Neutrophil (primary cell): ENCODE measurements around the gene FBXL17.

Source experiments
- H3K27ac ChIP-seq: fragments of 200-600 bp; sonication (generic); 2 replicates; pipeline ENCODE4 v1.5.1; 2016; ENCODE audit warnings: mild to moderate bottlenecking, moderate library complexity
- H3K27me3 ChIP-seq: fragments of 200-600 bp; sonication (generic); 2 replicates; pipeline ENCODE4 v1.6.0; 2016; ENCODE audit warnings: mild to moderate bottlenecking
- H3K36me3 ChIP-seq: fragments of 200-600 bp; sonication (generic); 2 replicates; pipeline ENCODE4 v1.5.1; 2017
- H3K4me1 ChIP-seq, 2 experiments: fragments of 200-600 bp in 1 of 2; sonication (generic) in 1 of 2; 1 replicate in 1 of 2; 2 replicates in 1 of 2; pipeline versions ENCODE4 v1.5.1 to v1.6.1; 2013 to 2016; ENCODE audit warnings: low read depth in 1 of 2, low read length in 1 of 2, mild to moderate bottlenecking in 1 of 2, moderate library complexity in 1 of 2; ENCODE audit not compliant: control insufficient read depth in 1 of 2, insufficient read depth in 1 of 2
- H3K4me3 ChIP-seq, 2 experiments: fragments of 200-600 bp in 1 of 2; sonication (generic) in 1 of 2; 1 replicate in 1 of 2; 2 replicates in 1 of 2; pipeline ENCODE4 v1.5.1; 2013 to 2016; ENCODE audit warnings: low read depth in 1 of 2, low read length in 1 of 2, mild to moderate bottlenecking in 1 of 2, moderate library complexity in 1 of 2
- H3K9me3 ChIP-seq: fragments of 200-600 bp; sonication (generic); 2 replicates; pipeline ENCODE4 v1.5.1; 2016
- TF ChIP-seq, protein P1 (sequence below): fragments of 200-600 bp; sonication (generic); IDR thresholded peaks from 2 replicates; pipeline ENCODE4 v1.5.1; 2016; ENCODE audit warnings: antibody characterized with exemption

Gene FBXL17

DNA sequence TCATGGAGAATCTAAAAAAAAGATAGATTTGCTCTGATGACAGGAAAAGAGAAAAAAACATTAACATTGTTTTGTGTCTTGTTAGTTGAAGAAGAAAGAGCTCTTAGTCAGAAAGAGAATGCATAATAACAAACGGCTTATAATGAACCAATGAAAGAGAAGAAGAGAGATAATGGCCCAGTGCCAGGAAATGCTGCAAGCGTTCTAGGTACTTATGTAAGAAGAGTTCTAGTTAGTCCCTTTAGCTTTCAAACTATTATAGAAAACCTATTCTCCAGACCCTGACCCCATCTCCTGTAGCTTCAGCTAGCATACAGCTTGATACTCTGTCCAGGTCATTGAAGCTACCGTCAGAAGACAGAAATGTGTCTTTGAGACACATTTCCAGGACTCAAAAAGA lies 70.2 kb downstream of the FBXL17 start:
- no peak overlapping the region for H3K27ac ChIP-seq

GRCh38 chr5:108303611-108304010 lies 78.3 kb downstream of the FBXL17 start:
- H3K4me3 ChIP-seq = no peak overlapping the region
- no peaks in the 10 kb centered on the region for H3K4me1 ChIP-seq
- no peaks in the 10 kb centered on the region for H3K9me3 ChIP-seq
- H3K27ac ChIP-seq = no peak overlapping the region
- no peaks in the 10 kb centered on the region for H3K27me3 ChIP-seq
- TF ChIP-seq, protein P1, sequence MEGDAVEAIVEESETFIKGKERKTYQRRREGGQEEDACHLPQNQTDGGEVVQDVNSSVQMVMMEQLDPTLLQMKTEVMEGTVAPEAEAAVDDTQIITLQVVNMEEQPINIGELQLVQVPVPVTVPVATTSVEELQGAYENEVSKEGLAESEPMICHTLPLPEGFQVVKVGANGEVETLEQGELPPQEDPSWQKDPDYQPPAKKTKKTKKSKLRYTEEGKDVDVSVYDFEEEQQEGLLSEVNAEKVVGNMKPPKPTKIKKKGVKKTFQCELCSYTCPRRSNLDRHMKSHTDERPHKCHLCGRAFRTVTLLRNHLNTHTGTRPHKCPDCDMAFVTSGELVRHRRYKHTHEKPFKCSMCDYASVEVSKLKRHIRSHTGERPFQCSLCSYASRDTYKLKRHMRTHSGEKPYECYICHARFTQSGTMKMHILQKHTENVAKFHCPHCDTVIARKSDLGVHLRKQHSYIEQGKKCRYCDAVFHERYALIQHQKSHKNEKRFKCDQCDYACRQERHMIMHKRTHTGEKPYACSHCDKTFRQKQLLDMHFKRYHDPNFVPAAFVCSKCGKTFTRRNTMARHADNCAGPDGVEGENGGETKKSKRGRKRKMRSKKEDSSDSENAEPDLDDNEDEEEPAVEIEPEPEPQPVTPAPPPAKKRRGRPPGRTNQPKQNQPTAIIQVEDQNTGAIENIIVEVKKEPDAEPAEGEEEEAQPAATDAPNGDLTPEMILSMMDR = no peak
- H3K36me3 ChIP-seq = no peaks in the 10 kb centered on the region

More for the DNA sequence above, 70.2 kb downstream of the FBXL17 start:
- Histone ChIP-seq H3K9me3 (no peaks in the 10 kb centered on the region), H3K27me3 (no peaks in the 10 kb centered on the region), H3K4me3 (no peak overlapping the region), H3K36me3 (no peaks in the 10 kb centered on the region), H3K4me1 (peaks cover 0 to 5% of the 10 kb centered on the region in 2 experiments)
- TF ChIP-seq, protein P1 = no peak

- H3K4me3 ChIP-seq = no peak overlapping the region
- H3K36me3 ChIP-seq = no peaks in the 10 kb centered on the region
- H3K4me1 ChIP-seq = no peaks in the 10 kb centered on the region
- H3K27ac ChIP-seq = no peak overlapping the region
- H3K27me3 ChIP-seq = no peaks in the 10 kb centered on the region
- TF ChIP-seq, protein P1 = no peak
- no peaks in the 10 kb centered on the region for H3K9me3 ChIP-seq
Observed at GRCh38 chr5:108303086-108303485, 78.8 kb downstream of the FBXL17 start.

DNA sequence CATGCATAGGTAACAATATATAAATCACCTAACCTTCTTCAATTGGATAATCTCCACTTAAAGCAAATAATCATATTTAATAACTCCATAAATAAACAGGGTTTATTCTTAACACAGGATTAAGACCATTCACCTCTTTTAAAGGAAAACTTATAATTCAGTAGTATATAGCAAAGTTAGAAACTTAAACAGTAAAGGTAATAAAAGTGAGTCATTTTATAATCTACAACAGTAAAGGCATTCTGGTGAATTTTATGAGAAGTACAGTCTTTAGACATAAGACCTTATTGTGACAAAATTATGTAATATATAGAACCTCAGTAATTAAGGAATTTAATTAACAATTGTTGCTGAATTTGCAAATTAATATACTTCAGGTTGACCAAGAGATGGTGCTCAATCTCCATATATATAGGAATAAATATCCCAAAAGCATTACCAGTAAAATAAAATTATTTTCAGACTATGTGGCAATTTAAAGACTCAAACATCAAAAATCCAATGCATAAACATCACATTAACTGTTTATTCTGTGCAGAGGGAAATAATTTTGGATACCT lies 84.8 kb downstream of the FBXL17 start:
- no peak overlapping the region for H3K27ac ChIP-seq
- TF ChIP-seq, protein P1 = no peak
- H3K36me3 ChIP-seq = no peaks in the 10 kb centered on the region
- H3K9me3 ChIP-seq = no peaks in the 10 kb centered on the region
- H3K4me1 ChIP-seq = no peaks in the 10 kb centered on the region
- H3K27me3 ChIP-seq = no peaks in the 10 kb centered on the region
- H3K4me3 ChIP-seq = no peak overlapping the region

- no peak overlapping the region for H3K4me3 ChIP-seq
- no peak overlapping the region for H3K27ac ChIP-seq
- no peaks in the 10 kb centered on the region for H3K27me3 ChIP-seq
- TF ChIP-seq, protein P1 = no peak
- H3K36me3 ChIP-seq = no peaks in the 10 kb centered on the region
- H3K4me1 ChIP-seq = no peaks in the 10 kb centered on the region
- no peaks in the 10 kb centered on the region for H3K9me3 ChIP-seq
Observed at GRCh38 chr5:108295578-108296368, 86.1 kb downstream of the FBXL17 start.
